ENCODE data around the gene POLR3GL.

DNA sequence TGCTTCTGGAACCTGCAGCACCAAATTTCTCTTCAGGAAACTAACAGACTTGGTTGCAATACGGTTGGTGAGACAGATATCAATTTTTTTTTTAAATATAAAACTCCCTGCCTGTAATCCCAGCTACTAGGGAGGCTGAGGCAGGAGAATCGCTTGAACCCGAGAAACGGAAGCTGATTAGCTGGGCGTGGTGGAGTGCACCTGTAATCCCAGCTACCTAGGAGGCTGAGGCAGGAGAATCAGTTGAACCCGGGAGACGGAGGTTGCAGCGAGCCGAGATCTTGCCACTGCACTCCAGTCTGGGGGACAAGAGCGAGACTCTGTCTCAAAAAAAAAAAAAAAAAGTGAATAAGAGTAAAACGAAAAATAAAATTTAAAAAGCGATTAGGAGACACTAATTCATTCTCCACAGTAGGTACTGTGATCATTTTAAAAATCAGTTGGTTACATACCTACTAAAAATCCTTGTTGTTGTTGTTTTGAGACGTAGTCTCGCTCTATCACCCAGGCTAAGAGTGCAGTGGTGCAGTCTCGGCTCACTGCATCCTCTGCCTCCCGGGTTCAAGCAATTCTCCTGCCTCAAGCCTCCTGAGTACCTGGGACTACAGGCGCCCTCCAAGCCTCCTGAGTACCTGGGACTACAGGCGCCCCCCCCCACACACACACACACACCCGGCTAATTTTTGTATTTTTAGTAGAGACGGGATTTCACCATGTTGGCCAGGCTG, 36.4 kb upstream of the POLR3GL start:
- TF ChIP-seq USF1 (IDR thresholded peaks at IDR 0.05): no peak
- TF ChIP-seq RAD21 (IDR thresholded peaks at IDR 0.05; ENCODE audit: low read depth): no peak
- TF ChIP-seq MAX (IDR thresholded peaks at IDR 0.05): no peak
- TF ChIP-seq TEAD4 (IDR thresholded peaks at IDR 0.05): no peak
- no peak for TF ChIP-seq CEBPB (IDR thresholded peaks at IDR 0.05)
- no peak for TF ChIP-seq CREB1 (IDR thresholded peaks at IDR 0.05; ENCODE audit: low read depth)
- TF ChIP-seq REST (IDR thresholded peaks at IDR 0.05; ENCODE audit: low read depth): no peak
